Activated T-cell treated with anti-CD3 and anti-CD28 coated beads for 24 hours (primary cell): ENCODE measurements around the gene QDPR.

ENCODE experiments used
- DNase-seq: peaks from one replicate; pipeline ENCODE4 v3.0.0-alpha.2; 2020; ENCODE audit warnings: low read depth

The QDPR gene

DNA sequence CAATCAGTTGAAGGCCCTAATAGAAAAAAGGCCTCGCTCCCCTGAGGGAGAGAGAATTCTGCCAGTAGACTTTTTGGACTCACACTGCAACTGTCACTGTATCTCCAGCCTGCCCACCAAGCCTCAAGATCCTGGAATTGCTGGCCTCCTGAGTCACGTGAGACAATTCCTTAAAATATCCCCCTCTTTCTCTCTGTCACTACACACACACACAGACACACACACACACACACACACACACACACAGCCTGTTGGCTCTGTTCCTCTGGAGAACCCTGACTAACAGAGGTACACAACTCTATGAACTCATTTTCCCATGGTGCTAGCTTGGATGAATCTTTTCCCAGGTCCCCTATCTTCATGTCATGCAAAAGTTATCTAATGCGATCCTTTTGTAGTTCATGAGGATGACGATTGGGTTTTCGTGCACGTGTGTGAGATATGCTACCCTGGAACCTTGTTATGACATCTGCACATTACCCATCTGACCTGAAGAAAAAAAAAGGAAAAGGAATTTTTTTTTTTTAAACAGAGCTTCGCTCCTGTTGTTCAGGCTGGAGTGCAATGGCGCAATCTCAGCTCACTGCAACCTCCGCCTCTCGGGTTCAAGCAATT is 16.8 kb upstream of the QDPR start:
- DNase-seq, result no peak

GRCh38 chr4:17526695-17527477 is 15.0 kb upstream of the QDPR start:
- DNase-seq, result no peak

- no peak for DNase-seq
Measured at GRCh38 chr4:17523662-17524061, 11.8 kb upstream of the QDPR start.

DNA sequence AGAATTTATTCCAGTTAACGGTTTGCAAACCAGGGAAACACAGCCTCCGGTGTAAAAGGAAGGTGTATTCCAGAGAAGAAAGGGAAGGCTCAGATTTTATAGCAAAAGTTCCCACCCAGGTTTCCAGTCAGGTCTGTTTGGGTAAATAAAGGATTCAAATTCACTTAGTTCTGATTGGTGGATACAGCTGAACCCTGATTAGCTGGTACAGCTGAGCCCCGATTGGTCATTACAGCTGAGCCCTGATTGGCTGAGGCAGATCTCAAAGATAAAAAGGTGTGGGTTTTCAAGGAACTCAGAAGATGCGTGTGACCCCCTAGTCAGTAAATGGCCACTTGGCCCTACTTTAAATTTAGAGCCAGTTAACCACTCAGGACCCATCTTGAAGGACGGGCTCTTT is 9.7 kb upstream of the QDPR start:
- no peak for DNase-seq

DNA sequence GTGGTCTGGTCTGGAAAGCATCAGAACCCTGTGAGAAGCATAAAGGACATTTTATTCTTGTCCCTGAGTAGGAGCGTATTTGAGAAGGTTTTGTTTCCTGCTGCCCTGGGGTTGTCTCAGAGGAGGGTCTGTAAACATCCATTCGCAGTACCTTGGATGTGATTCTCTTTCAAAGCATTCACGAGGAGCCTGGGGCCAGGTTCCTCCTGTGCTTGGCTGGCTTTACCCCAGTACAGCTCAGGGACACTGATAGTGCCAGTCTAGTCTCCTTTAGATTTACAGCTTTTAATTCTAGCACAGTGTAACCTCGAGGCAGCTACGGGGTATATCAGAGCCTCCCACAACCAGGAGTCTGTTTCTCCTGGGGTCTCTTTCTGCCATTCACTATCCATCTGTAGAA is 5.8 kb upstream of the QDPR start:
- no peak for DNase-seq

DNA sequence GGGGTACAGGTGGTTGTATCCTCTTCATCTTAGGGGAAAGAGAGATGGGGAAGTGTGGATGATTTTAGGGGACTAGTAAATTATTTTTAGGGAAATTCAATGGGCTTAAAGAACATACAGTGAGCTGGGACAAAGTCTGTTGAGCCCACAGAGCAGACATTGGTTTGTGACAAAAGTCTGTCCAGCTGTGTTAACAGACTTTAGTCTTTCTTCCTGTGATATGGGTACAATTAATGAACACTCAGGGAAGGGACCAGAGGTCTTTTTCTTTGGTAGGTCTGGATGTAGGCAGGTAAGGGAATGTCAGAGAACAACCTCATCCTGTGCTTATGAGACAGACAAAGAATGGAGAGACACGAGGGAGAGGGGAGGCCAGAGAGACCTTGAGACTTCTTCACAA is 5.1 kb upstream of the QDPR start:
- no peak for DNase-seq

- DNase-seq, result no peak
Measured at GRCh38 chr4:17515445-17516407, 3.8 kb upstream of the QDPR start.

DNA sequence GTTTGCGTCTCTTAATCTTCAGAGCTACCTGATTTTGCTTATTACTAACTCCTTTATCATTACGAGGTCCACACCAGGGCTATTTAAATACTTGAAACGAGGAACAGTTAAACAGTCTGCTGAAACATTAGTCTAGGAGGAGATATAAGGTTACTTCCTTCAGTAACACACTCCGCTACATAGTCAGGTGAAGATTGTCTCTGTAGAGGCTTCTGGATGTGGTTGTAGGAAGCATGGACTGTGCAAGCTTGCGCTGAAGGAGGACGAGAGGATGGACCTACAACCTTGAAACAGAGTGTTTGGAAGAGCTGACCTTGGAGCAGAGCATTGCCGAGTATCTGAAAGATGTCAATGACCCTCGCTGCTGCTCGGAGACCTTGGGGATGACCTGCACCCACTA is 3.0 kb upstream of the QDPR start, which contains the start of gene CLRN2:
CLRN2 (plus strand) TSS at position 301 of the 400 bp plus-strand sequence. CDS start 102 bp downstream, outside the sequence.
- DNase-seq, result no peak

DNA sequence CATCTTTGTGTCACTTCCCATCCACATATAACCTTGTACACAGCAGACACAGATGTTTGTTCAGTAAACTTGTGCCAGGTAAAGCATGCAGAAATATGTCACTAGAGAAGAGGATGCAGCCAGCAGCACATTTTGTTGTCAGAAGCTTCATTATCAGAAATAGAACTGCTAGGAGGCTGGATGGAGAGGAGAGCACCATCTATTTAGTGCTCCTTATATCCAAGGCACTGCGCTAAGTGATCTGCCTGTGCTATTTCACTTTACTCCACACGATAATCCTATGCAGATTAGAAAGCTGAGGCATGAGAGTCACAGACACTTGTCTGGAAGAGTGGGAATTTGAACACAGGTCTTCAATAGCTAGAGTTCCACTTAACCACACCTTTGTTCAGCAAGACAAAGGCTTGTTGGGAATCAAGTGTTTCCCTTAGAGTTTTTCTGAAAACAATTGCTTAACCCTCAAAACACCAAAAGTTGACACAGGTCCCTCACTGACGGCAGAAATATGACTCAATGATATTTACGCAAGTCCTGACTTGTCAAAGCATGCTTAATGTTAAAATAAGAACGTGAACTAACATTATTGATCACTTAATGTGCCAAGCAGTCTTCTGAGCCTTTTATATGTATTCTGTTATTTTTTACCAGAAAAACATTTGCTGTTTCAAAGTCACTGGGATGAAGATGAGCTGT is 1.2 kb upstream of the QDPR start:
- no peak for DNase-seq

DNA sequence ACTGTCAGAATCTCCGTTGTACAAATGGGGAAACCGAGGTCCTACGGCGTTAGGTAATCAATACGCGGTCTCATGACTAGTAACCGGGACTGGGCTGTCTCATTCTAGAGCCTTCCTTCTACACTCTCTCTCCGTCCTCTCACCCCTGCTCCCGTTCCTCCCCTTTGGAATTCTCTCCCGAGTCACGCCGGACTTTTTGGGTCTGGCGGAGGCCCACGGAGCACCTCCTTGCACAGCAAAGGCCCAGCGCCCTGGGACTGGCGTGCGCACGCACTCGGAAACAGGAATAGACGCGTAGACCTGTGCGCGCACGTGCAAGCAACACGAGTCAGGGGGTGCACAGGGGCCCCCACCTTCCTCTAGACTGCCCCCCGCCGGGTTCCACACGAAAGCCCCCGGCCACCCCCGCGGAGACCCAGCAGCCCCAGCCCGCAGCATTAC is 361 bp downstream of the QDPR start:
- peak; percentile 46 for DNase-seq

- no peak for DNase-seq
Measured at GRCh38 chr4:17511051-17511450, 839 bp downstream of the QDPR start.

DNA sequence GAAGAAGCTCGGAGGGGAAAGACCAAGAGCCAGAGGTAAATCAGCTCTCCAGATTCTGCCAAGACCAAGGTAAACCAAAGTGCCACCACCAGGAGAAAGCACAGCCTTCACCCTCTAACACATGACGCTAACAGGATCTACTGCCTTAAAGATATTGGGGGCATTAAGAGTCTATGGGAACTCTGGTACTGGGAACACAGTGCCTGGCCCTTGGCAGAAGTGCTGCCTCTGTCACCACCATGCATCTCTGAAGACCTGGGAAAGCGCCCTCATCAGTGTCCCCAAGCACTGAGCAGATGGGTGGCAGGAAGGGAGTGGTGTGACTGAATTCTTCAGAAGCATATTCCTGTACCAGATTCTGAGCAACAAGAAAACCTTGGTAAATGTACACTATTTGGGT is 1.3 kb downstream of the QDPR start:
- DNase-seq, result no peak

GRCh38 chr4:17504081-17504480 is 7.8 kb downstream of the QDPR start:
- no peak for DNase-seq

DNA sequence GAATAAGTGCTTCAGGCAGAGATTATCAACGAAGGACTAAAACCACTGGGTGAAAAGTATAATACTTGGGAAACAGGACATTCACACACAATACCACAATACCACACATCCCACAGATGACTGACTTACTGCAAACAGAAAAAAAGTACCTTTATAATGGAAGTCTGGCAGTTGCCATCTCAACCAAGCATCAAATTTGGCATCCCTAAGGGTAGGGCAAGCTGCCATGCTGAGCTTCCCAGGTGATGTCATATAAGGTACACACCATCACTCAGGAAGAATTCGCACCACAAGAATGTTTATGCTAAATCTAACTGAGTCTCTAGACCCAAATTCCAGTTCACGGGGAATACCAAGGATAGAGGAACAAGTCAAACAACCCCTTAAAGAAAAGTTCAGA is 9.1 kb downstream of the QDPR start:
- DNase-seq, result no peak

GRCh38 chr4:17500574-17500973 is 11.3 kb downstream of the QDPR start:
- no peak for DNase-seq

- DNase-seq, result no peak
Measured at GRCh38 chr4:17497890-17498523, 13.9 kb downstream of the QDPR start.

DNA sequence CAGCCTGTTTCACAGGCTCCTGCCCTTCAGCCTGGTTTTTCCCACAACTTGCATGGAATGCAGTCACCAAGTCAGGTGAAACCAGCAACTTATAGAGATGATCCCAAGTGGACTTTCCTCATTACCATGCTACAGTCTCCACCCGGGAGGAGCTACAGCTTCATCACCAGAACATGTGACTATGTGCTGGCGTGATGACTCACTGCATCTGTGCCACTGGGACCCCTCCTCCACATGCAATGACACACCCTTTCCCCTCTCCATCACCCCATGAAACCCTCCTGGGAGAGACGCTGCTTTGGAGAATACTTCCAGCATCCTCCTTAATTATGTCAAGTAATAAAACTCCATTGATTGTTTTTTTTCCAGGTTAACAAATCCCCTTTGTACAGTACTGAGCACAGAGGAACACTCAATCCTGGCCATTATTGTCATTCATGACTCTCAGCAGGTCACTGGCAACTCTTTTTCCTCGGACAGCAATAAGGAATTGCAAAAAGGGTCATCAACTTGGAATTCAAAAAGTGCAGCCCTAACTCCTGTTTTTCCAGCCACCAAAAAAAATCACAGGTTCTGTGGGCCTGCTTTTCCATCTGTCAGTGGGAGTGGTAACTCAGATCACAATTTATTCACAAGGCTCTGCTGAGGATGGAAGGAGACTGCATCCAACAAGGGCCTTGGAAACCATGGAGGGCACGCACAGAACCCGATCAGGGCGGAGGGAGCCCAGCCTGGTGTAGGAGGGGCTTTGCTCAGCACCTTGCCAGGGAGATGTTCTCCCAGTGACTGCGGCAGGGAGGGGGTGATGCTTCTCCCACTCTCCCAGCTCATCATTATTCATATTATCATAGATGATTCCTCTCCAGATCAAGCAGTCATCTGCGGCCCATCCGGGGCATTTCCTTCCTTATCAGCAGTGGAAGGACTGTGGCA is 17.4 kb downstream of the QDPR start:
- no peak for DNase-seq

GRCh38 chr4:17493619-17494018 is 18.3 kb downstream of the QDPR start:
- DNase-seq, result no peak

GRCh38 chr4:17492876-17493275 is 19.0 kb downstream of the QDPR start:
- DNase-seq, result no peak

DNA sequence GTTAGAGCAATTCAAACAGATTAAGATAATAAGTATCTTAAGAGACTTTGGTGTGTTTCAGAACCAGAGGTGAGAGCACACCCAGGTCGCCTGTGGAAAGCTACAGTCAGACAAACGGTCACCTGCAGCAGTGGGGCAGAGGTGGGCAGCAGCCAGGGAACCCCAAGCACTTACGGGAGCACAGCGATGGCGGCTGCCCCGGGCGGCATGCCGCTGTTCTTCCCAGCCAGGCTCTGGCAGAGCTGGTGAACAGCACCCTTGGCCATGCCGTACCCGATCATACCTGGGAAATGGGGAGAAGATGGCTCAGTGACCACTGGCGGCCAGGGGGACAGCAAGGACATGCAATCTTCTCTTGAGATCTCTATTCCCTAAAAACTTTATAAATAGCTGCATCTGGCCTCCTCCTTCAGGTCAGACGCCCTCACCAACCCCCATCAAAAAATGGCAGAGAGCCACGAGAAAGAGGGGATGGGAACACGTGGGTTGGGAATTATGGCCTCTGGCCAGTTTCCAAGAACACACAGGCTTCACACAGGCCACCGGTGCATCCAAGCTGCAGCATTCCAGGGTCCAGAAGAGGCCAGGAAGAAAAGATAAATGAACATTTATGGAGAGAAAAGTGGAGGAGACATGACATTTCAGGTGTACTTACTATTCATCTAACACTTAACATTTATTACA is 19.7 kb downstream of the QDPR start:
- no peak for DNase-seq
